Measurements from ENCODE around the gene INSL3.
A peak's percentile ranks its signal among the peaks of the same experiment; 100 is the strongest.
"Not testable (repeated sequence)": the region's sequence is repeated elsewhere in the genome, so short reads cannot be mapped to it uniquely, and the experiment has no call there.

INSL3 gene

GRCh38 chr19:17778251-17778967, 42.9 kb downstream of the INSL3 start:
- ATAC-seq (ENCODE audit: low read depth): peak; percentile 83
- H3K27ac ChIP-seq (ENCODE audit: poor library complexity, severe bottlenecking): peak overlapping the region; percentile 12

GRCh38 chr19:17777840-17778239, 43.5 kb downstream of the INSL3 start:
- not testable (repeated sequence) for H3K4me1 ChIP-seq (ENCODE audit: insufficient read depth, poor library complexity, severe bottlenecking); H3K36me3 ChIP-seq (ENCODE audit: low read depth); H3K27ac ChIP-seq (ENCODE audit: poor library complexity, severe bottlenecking); H3K27me3 ChIP-seq (ENCODE audit: insufficient read depth, poor library complexity, severe bottlenecking); H3K9me3 ChIP-seq (ENCODE audit: severe bottlenecking); DNase-seq (ENCODE audit: low spot score); ATAC-seq (ENCODE audit: low read depth); H3K4me3 ChIP-seq (ENCODE audit: severe bottlenecking)

More at GRCh38 chr19:17778251-17778967, 42.9 kb downstream of the INSL3 start:
- H3K4me1 ChIP-seq (ENCODE audit: insufficient read depth, poor library complexity, severe bottlenecking): no peaks in the 10 kb centered on the region
- no peaks in the 10 kb centered on the region for H3K9me3 ChIP-seq (ENCODE audit: severe bottlenecking)
- DNase-seq (ENCODE audit: low spot score): peak; percentile 91
- no peaks in the 10 kb centered on the region for H3K27me3 ChIP-seq (ENCODE audit: insufficient read depth, poor library complexity, severe bottlenecking)
- H3K36me3 ChIP-seq (ENCODE audit: low read depth): no peaks in the 10 kb centered on the region
- no peak for TF ChIP-seq CTCF (IDR thresholded peaks at IDR 0.05; ENCODE audit: poor library complexity, severe bottlenecking)
- peak overlapping the region; percentile 33 for H3K4me3 ChIP-seq (ENCODE audit: severe bottlenecking)

GRCh38 chr19:17775991-17776803, 45.1 kb downstream of the INSL3 start:
- no peak overlapping the region for H3K4me3 ChIP-seq (ENCODE audit: severe bottlenecking)
- ATAC-seq (ENCODE audit: low read depth): no peak
- H3K27me3 ChIP-seq (ENCODE audit: insufficient read depth, poor library complexity, severe bottlenecking): no peaks in the 10 kb centered on the region
- no peaks in the 10 kb centered on the region for H3K9me3 ChIP-seq (ENCODE audit: severe bottlenecking)
- no peak for DNase-seq (ENCODE audit: low spot score)
- TF ChIP-seq CTCF (IDR thresholded peaks at IDR 0.05; ENCODE audit: poor library complexity, severe bottlenecking): no peak
- H3K27ac ChIP-seq (ENCODE audit: poor library complexity, severe bottlenecking): no peak overlapping the region
- no peaks in the 10 kb centered on the region for H3K4me1 ChIP-seq (ENCODE audit: insufficient read depth, poor library complexity, severe bottlenecking)
- no peaks in the 10 kb centered on the region for H3K36me3 ChIP-seq (ENCODE audit: low read depth)

- Histone ChIP-seq H3K9me3 (ENCODE audit: severe bottlenecking) (no peaks in the 10 kb centered on the region), H3K4me1 (ENCODE audit: insufficient read depth, poor library complexity, severe bottlenecking) (no peaks in the 10 kb centered on the region), H3K4me3 (ENCODE audit: severe bottlenecking) (no peak overlapping the region), H3K27me3 (ENCODE audit: insufficient read depth, poor library complexity, severe bottlenecking) (no peaks in the 10 kb centered on the region), H3K27ac (ENCODE audit: poor library complexity, severe bottlenecking) (no peak overlapping the region), H3K36me3 (ENCODE audit: low read depth) (no peaks in the 10 kb centered on the region)
- DNase-seq (ENCODE audit: low spot score): no peak
- peak; percentile 57 for TF ChIP-seq CTCF (IDR thresholded peaks at IDR 0.05; ENCODE audit: poor library complexity, severe bottlenecking)
- ATAC-seq (ENCODE audit: low read depth): no peak
Measured at GRCh38 chr19:17775245-17775927, 45.9 kb downstream of the INSL3 start.

GRCh38 chr19:17772172-17772571, 49.1 kb downstream of the INSL3 start:
- Histone ChIP-seq H3K36me3 (ENCODE audit: low read depth) (no peaks in the 10 kb centered on the region), H3K4me3 (ENCODE audit: severe bottlenecking) (no peak overlapping the region), H3K27me3 (ENCODE audit: insufficient read depth, poor library complexity, severe bottlenecking) (no peaks in the 10 kb centered on the region), H3K27ac (ENCODE audit: poor library complexity, severe bottlenecking) (no peak overlapping the region), H3K9me3 (ENCODE audit: severe bottlenecking) (no peaks in the 10 kb centered on the region), H3K4me1 (ENCODE audit: insufficient read depth, poor library complexity, severe bottlenecking) (no peaks in the 10 kb centered on the region)
- DNase-seq (ENCODE audit: low spot score): no peak
- TF ChIP-seq CTCF (IDR thresholded peaks at IDR 0.05; ENCODE audit: poor library complexity, severe bottlenecking): no peak
- 0 out of 3 replicates have a peak, but pooled peaks have one; percentile 23 for ATAC-seq (ENCODE audit: low read depth)
